ENCODE measurements around the gene SNX12. TPM values are rescaled to one million over a fixed set of nuclear protein-coding genes. Genes with fewer than 3 reads are reported as not detected.

SNX12 gene
- total RNA-seq (10 to 100 TPM; 41.5 to 54.0 (median 49.4) TPM), polyA plus RNA-seq (10 to 100 TPM; 22.5 to 36.2 TPM)
- long read RNA-seq, donor 1, partial matches to known transcripts = 0 of 17 reads
- long read RNA-seq, donor 1, other reads (novel, unspliced or antisense) = 17 of 17 reads
- long read RNA-seq, donor 2, partial matches to known transcripts = 0 of 15 reads
- long read RNA-seq, donor 2, other reads (novel, unspliced or antisense) = 14 of 15 reads
- long read RNA-seq, donor 3, partial matches to known transcripts = 0 of 4 reads
- long read RNA-seq, donor 3, other reads (novel, unspliced or antisense) = 4 of 4 reads

DNA sequence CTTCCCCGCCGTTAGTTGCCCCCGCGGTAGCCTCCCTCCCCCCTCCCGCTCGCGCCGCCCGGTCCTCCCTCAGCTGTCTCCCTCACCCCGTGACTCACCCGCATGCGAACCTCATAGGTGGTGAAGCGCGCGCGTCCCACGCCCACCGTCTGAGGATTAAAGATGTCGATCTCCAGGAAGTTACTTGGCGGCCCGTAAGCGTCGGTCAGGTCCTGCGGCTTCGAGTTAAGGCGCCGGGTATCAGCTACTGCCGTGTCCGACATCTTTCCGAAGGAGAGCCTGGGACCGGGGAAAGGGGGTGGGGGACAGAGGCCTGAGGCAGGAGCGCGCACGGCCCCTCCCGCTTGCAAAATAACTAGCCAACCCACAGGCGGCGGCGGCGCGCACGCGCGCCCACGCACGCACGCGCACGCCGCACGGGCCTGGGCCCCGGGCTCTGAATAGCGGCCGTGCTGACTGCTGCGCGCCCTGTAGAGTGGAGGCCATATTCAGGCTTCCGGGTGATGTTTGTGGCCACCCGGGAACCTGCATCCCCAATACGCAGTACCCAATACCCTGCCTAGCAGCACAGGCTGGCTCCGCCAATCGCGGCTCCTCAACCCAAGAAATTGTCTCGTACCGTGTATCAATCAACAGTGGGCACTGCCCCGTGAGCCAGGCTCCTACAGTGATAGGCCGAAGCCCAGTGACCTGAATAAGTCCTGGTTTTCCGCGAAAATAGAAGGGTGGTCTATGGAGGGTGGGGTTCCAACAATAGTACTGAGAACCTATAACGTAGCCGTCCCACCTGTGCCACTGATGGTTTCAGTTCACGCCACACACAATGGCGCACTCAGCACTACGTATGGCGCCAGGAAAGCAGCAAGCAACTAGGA, at the start of gene SNX12:
Gene SNX12 (minus strand): TSS at position 291 of the 875 bp plus-strand sequence. CDS start 28 bp downstream, at position 263.
- peaks cover 0 to 12% (median 5%) of the 10 kb centered on the region in 9 donors for H3K4me1 ChIP-seq
- peak; percentile 86 to 91 for DNase-seq
- ATAC-seq = peak; percentile 96 to 100 (median 98)
- H3K4me3 ChIP-seq = peak within 1 kb of the TSS; percentile 44 to 70 (median 65)
- 0% methylated on average over 45 to 73 of the region's 73 CpGs for whole genome bisulfite sequencing, 2 donors
- intact Hi-C loops (cut with DNase I) = loop anchor here in 2 of 10 donors (1.0 to 5.0 kb wide), 2 partner anchors 50 to 114 kb away; partner anchors contain the start of gene MED12 (in 1 of the 2)
- H3K27me3 ChIP-seq = peaks cover 0 to 12% (median 0%) of the 10 kb centered on the region in 7 donors
- peaks cover 0 to 5% (median 0%) of the 10 kb centered on the region in 9 donors for H3K36me3 ChIP-seq
- H3K9me3 ChIP-seq = no peaks in the 10 kb centered on the region
- peak within 1 kb of the TSS; percentile 35 to 88 (median 81) for H3K27ac ChIP-seq
- TF ChIP-seq, protein P1, sequence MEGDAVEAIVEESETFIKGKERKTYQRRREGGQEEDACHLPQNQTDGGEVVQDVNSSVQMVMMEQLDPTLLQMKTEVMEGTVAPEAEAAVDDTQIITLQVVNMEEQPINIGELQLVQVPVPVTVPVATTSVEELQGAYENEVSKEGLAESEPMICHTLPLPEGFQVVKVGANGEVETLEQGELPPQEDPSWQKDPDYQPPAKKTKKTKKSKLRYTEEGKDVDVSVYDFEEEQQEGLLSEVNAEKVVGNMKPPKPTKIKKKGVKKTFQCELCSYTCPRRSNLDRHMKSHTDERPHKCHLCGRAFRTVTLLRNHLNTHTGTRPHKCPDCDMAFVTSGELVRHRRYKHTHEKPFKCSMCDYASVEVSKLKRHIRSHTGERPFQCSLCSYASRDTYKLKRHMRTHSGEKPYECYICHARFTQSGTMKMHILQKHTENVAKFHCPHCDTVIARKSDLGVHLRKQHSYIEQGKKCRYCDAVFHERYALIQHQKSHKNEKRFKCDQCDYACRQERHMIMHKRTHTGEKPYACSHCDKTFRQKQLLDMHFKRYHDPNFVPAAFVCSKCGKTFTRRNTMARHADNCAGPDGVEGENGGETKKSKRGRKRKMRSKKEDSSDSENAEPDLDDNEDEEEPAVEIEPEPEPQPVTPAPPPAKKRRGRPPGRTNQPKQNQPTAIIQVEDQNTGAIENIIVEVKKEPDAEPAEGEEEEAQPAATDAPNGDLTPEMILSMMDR (IDR thresholded peaks at IDR 0.05) = no peak

- H3K4me3 ChIP-seq = peak overlapping the region in 3 of 10 donors; percentile 62 to 70 (median 66)
These were observed 49.2 kb upstream of the SNX12 start for GRCh38 chrX:71117358-71117757.

DNA sequence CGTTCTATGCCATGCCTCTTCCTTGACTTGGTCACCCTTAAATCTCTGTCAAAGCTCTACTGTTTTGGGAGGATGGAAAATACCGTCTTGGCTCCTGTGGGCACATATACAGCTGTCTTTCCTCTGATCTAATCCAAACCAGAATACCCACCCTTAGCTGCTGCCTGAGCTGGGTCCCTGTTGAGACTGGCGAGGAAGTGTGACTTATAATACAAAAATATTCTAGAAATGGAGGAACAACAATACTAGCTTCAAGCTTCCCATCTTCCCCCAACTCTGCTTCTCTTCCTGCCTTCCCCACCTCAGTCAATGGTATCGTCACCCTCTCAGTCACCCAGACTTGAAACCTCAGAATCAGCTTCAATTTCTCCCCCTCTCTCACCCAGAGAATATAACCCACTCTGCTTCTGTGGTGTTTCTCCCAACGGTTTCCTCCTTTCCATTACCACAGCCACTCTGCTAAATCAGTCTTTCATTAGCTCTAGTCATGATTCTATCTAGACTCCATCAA, 43.8 kb upstream of the SNX12 start:
- H3K27ac ChIP-seq = peak overlapping the region in 1 of 10 donors; percentile 86
- H3K9me3 ChIP-seq = no peaks in the 10 kb centered on the region
- no peak for ATAC-seq
- peaks cover 0 to 8% (median 0%) of the 10 kb centered on the region in 7 donors for H3K27me3 ChIP-seq
- H3K4me1 ChIP-seq = peaks cover 0 to 14% (median 0%) of the 10 kb centered on the region in 9 donors
- no peaks in the 10 kb centered on the region for H3K36me3 ChIP-seq
- intact Hi-C loops (cut with DNase I) = no loop called here
- peak overlapping the region in 1 of 10 donors; percentile 53 for H3K4me3 ChIP-seq
- WGBS, 2 donors = 74 to 78% methylated on average over 5 of the region's 5 CpGs
- no peak for DNase-seq
- TF ChIP-seq, protein P1 (IDR thresholded peaks at IDR 0.05) = no peak

More at GRCh38 chrX:71117358-71117757, 49.2 kb upstream of the SNX12 start:
- peaks cover 0 to 29% (median 0%) of the 10 kb centered on the region in 9 donors for H3K36me3 ChIP-seq
- H3K4me1 ChIP-seq = peaks cover 0 to 15% (median 5%) of the 10 kb centered on the region in 9 donors
- TF ChIP-seq, protein P1 (IDR thresholded peaks at IDR 0.05) = no peak
- no peak for DNase-seq
- ATAC-seq = no peak
- H3K27ac ChIP-seq = no peak overlapping the region
- H3K27me3 ChIP-seq = peaks cover 0 to 3% (median 0%) of the 10 kb centered on the region in 7 donors
- no peaks in the 10 kb centered on the region for H3K9me3 ChIP-seq
- intact Hi-C loops (cut with DNase I) = no loop called here
- 77 to 88% methylated on average over 10 of the region's 10 CpGs for WGBS, 2 donors
